GM12801 (cell line): ENCODE measurements around the gene CHTF18.

Source experiments
- TF ChIP-seq, protein P1 (sequence below): IDR thresholded peaks from one replicate; pipeline ENCODE4 v1.5.1; 2011; ENCODE audit warnings: control low read depth; ENCODE audit not compliant: insufficient read length; ENCODE audit errors: extremely low read depth

Gene CHTF18

GRCh38 chr16:842711-843560 is 54.5 kb downstream of the CHTF18 start:
- TF ChIP-seq, protein P1, sequence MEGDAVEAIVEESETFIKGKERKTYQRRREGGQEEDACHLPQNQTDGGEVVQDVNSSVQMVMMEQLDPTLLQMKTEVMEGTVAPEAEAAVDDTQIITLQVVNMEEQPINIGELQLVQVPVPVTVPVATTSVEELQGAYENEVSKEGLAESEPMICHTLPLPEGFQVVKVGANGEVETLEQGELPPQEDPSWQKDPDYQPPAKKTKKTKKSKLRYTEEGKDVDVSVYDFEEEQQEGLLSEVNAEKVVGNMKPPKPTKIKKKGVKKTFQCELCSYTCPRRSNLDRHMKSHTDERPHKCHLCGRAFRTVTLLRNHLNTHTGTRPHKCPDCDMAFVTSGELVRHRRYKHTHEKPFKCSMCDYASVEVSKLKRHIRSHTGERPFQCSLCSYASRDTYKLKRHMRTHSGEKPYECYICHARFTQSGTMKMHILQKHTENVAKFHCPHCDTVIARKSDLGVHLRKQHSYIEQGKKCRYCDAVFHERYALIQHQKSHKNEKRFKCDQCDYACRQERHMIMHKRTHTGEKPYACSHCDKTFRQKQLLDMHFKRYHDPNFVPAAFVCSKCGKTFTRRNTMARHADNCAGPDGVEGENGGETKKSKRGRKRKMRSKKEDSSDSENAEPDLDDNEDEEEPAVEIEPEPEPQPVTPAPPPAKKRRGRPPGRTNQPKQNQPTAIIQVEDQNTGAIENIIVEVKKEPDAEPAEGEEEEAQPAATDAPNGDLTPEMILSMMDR, result no peak

- TF ChIP-seq, protein P1, result no peak
Measured at GRCh38 chr16:843771-844170, 55.4 kb downstream of the CHTF18 start.

DNA sequence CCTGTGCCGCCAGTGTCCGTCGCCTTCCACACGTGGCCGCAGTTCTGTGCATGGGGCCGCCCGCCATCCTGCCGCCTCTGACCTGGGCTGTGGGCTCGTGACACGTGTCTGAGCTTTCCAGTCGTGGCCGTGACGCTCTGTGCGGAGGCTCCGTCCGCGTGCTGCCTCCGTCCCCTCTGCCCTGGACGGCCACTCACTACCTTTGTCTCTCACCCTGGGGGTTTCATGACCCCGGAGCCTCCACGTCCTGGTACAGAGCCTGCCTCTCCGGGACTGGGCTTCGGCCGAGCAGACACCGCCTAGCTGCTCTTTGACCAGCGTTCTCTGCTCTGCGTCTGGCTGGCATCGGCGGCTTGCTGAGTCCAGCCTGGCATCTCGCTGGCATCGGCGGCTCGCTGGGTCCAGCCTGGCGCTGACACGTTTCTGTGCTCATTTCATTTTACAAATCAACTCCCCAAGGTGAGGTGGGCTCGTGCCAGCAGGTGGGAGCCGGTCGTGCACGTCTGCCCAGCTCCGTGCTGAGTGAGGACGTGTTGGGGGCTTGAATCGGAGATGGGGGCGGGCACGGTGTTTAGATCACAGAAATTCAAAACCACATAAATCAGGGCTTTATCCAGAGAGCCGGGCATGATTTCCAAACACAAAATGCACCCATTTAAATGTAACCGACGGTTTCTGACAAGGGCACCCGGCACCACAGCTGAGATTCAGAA is 56.4 kb downstream of the CHTF18 start:
- TF ChIP-seq, protein P1, result no peak

DNA sequence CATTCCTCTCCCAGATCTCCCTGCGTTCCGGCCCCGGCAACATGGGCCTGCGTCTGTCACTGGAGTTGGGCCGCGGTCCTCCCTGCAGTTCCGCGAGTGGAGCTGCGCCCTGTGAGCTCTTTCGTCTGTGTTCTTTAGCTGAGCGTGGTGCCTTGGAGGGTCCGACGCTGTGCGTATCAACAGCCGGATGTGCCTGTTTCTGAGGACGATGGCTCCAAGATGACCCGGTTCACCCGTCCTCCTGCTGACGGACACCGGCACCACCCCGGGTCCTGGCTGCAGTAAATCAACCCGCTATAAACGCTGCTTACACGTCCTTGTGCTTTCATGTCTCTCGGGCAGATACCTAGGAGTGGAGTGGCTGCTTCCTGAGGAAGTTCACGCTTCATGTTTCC is 56.9 kb downstream of the CHTF18 start:
- TF ChIP-seq, protein P1, result no peak

GRCh38 chr16:847151-847550 is 58.7 kb downstream of the CHTF18 start:
- TF ChIP-seq, protein P1, result no peak
